ENCODE data around the gene NAALADL2. TPM values are rescaled to one million over a fixed set of nuclear protein-coding genes. Genes with fewer than 3 reads are reported as not detected.
A peak's percentile ranks its signal among the peaks of the same experiment; 100 is the strongest.

NAALADL2 gene
- total and polyA plus RNA-seq, 2 donors from 2014 or later: 2.0 to 20.2 TPM

DNA sequence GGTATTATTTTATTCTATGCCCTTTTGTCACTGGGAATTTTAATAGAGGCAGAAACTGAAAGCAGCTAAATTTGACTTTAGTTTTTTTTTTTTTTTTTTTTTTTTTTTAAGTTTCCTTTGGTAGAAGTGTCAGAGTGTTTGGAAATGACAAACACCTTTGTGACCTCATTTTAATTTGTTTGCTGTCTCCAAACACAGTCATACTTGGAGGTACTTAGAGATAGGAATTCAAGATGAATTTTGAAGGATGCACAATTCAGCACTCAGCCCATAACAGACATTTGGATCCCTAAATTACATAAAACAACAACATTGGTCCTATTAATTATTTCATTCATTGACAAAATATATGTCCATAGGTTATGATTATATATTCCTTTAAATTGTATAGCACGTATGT lies 43.4 kb upstream of the NAALADL2 start:
- no peaks in the 10 kb centered on the region for H3K36me3 ChIP-seq (ENCODE audit: control insufficient read depth in 2 of 3, insufficient read depth in 3 of 3, low read length in 3 of 3)
- peaks cover 0 to 8% (median 2%) of the 10 kb centered on the region in 3 donors for H3K4me1 ChIP-seq (ENCODE audit: control insufficient read depth in 2 of 3, insufficient read depth in 2 of 3, low read depth in 1 of 3, low read length in 3 of 3)
- H3K9ac ChIP-seq (ENCODE audit: low read length in 3 of 3): no peak overlapping the region
- TF ChIP-seq CTCF (IDR thresholded peaks at IDR 0.05; ENCODE audit: borderline replicate concordance, extremely low read depth, insufficient read depth): no peak
- intact Hi-C loops (cut with DNase I): no loop called here
- no peaks in the 10 kb centered on the region for H3K27me3 ChIP-seq (ENCODE audit: control insufficient read depth, insufficient read depth, low read length)
- no peak overlapping the region for H3K4me3 ChIP-seq (ENCODE audit: low read length in 3 of 3)
- H3K9me3 ChIP-seq (ENCODE audit: control insufficient read depth in 2 of 3, insufficient read depth in 1 of 3, low read length in 3 of 3): no peaks in the 10 kb centered on the region
- H3K27ac ChIP-seq (ENCODE audit: low read depth in 2 of 2, low read length in 2 of 2): no peak overlapping the region
- DNase-seq (no peak), FAIRE-seq (no peak)

GRCh38 chr3:174820885-174821284 lies 38.2 kb upstream of the NAALADL2 start:
- no peak overlapping the region for H3K27ac ChIP-seq (ENCODE audit: low read depth in 2 of 2, low read length in 2 of 2)
- no peaks in the 10 kb centered on the region for H3K9me3 ChIP-seq (ENCODE audit: control insufficient read depth in 2 of 3, insufficient read depth in 1 of 3, low read length in 3 of 3)
- no peaks in the 10 kb centered on the region for H3K36me3 ChIP-seq (ENCODE audit: control insufficient read depth in 2 of 3, insufficient read depth in 3 of 3, low read length in 3 of 3)
- FAIRE-seq (no peak), DNase-seq (no peak)
- no peak for TF ChIP-seq CTCF (IDR thresholded peaks at IDR 0.05; ENCODE audit: borderline replicate concordance, extremely low read depth, insufficient read depth)
- H3K27me3 ChIP-seq (ENCODE audit: control insufficient read depth, insufficient read depth, low read length): no peaks in the 10 kb centered on the region
- no peak overlapping the region for H3K4me3 ChIP-seq (ENCODE audit: low read length in 3 of 3)
- intact Hi-C loops (cut with DNase I): no loop called here
- H3K4me1 ChIP-seq (ENCODE audit: control insufficient read depth in 2 of 3, insufficient read depth in 2 of 3, low read depth in 1 of 3, low read length in 3 of 3): no peaks in the 10 kb centered on the region
- H3K9ac ChIP-seq (ENCODE audit: low read length in 3 of 3): no peak overlapping the region

DNA sequence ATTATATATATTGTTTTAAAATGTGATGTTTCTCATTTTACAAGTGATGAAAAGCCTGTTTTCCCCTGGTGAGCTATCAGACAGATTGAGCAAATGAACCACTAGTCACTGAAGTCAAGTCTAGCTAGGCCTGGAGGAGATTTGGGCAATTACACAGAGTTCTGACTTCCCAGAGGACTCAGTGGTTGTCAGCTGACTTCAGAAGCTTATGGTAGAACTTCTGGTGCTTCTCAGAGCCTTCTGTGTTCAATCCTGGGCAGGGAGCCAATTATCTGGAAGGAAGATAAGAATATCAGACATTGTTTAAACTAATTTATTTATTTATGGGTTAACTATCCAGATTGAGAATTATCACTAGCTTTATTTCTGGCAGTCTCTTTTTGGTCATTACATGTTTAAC lies 37.7 kb upstream of the NAALADL2 start:
- Histone ChIP-seq H3K36me3 (ENCODE audit: control insufficient read depth in 2 of 3, insufficient read depth in 3 of 3, low read length in 3 of 3) (no peaks in the 10 kb centered on the region), H3K4me3 (ENCODE audit: low read length in 3 of 3) (no peak overlapping the region), H3K27ac (ENCODE audit: low read depth in 2 of 2, low read length in 2 of 2) (no peak overlapping the region), H3K27me3 (ENCODE audit: control insufficient read depth, insufficient read depth, low read length) (no peaks in the 10 kb centered on the region), H3K9me3 (ENCODE audit: control insufficient read depth in 2 of 3, insufficient read depth in 1 of 3, low read length in 3 of 3) (no peaks in the 10 kb centered on the region), H3K4me1 (ENCODE audit: control insufficient read depth in 2 of 3, insufficient read depth in 2 of 3, low read depth in 1 of 3, low read length in 3 of 3) (no peaks in the 10 kb centered on the region), H3K9ac (ENCODE audit: low read length in 3 of 3) (no peak overlapping the region)
- intact Hi-C loops (cut with DNase I): no loop called here
- peak in 1 of 5 donors; percentile 19 for DNase-seq
- no peak for TF ChIP-seq CTCF (IDR thresholded peaks at IDR 0.05; ENCODE audit: borderline replicate concordance, extremely low read depth, insufficient read depth)
- no peak for FAIRE-seq

- no peak overlapping the region for H3K9ac ChIP-seq (ENCODE audit: low read length in 3 of 3)
- no peaks in the 10 kb centered on the region for H3K36me3 ChIP-seq (ENCODE audit: control insufficient read depth in 2 of 3, insufficient read depth in 3 of 3, low read length in 3 of 3)
- H3K4me3 ChIP-seq (ENCODE audit: low read length in 3 of 3): no peak overlapping the region
- DNase-seq (no peak), FAIRE-seq (no peak)
- H3K9me3 ChIP-seq (ENCODE audit: control insufficient read depth in 2 of 3, insufficient read depth in 1 of 3, low read length in 3 of 3): no peaks in the 10 kb centered on the region
- no peaks in the 10 kb centered on the region for H3K27me3 ChIP-seq (ENCODE audit: control insufficient read depth, insufficient read depth, low read length)
- intact Hi-C loops (cut with DNase I): no loop called here
- H3K27ac ChIP-seq (ENCODE audit: low read depth in 2 of 2, low read length in 2 of 2): no peak overlapping the region
- no peaks in the 10 kb centered on the region for H3K4me1 ChIP-seq (ENCODE audit: control insufficient read depth in 2 of 3, insufficient read depth in 2 of 3, low read depth in 1 of 3, low read length in 3 of 3)
- TF ChIP-seq CTCF (IDR thresholded peaks at IDR 0.05; ENCODE audit: borderline replicate concordance, extremely low read depth, insufficient read depth): no peak
These were observed 36.8 kb upstream of the NAALADL2 start for GRCh38 chr3:174822320-174822719.

Data from kidney (tissue), 14 donors.